Measurements from ENCODE around the gene MFAP4.

Gene MFAP4

DNA sequence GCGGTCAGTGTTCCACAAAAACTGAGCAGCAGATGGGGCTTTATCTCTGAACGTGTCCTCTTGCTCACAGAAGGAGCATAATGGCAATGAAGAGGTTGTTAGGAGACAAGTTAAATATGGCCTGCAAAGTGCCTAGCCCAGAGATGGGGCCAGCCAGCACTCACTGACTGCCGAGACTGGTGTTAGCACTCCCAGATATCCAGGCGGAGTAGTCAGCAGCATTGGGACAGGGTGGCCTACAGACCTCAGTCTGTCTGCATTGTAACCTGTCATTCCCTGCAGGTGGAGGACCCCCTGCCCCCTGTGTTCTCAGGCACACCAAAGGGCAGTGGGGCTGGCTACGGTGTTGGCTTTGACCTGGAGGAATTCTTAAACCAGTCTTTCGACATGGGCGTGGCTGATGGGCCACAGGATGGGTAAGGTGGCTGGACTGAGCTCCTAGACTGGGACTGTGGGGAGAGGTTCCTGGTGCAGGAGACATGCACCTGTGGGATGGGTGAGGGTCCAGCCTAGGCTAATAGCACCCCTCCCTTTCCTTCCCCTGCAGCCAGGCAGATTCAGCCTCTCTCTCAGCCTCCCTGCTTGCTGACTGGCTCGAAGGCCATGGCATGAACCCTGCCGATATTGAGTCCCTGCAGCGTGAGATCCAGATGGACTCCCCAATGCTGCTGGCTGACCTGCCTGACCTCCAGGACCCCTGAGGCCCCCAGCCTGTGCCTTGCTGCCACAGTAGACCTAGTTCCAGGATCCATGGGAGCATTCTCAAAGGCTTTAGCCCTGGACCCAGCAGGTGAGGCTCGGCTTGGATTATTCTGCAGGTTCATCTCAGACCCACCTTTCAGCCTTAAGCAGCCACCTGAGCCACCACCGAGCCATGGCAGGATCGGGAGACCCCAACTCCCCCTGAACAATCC lies 4.2 kb downstream of the MFAP4 start:
- TF ChIP-seq ZBTB7A (IDR thresholded peaks at IDR 0.05; ENCODE audit: low read depth) (no peak), MAX (IDR thresholded peaks at IDR 0.05) (no peak), TCF12 (IDR thresholded peaks at IDR 0.05; ENCODE audit: low read depth) (no peak), FOXM1 (IDR thresholded peaks at IDR 0.05; ENCODE audit: borderline replicate concordance, low read depth) (no peak), CEBPB (IDR thresholded peaks at IDR 0.05) (no peak), CREB1 (IDR thresholded peaks at IDR 0.05; ENCODE audit: low read depth) (no peak), EGR1 (IDR thresholded peaks at IDR 0.05) (no peak), TEAD4 (IDR thresholded peaks at IDR 0.05) (no peak), EP300 (IDR thresholded peaks at IDR 0.05; ENCODE audit: borderline replicate concordance) (no peak), NFIC (IDR thresholded peaks at IDR 0.05) (no peak), TAF1 (IDR thresholded peaks at IDR 0.05; ENCODE audit: low read depth) (no peak), RAD21 (IDR thresholded peaks at IDR 0.05; ENCODE audit: low read depth) (no peak), YY1 (IDR thresholded peaks at IDR 0.05; ENCODE audit: low read depth) (no peak)
- TF ChIP-seq, protein P1, sequence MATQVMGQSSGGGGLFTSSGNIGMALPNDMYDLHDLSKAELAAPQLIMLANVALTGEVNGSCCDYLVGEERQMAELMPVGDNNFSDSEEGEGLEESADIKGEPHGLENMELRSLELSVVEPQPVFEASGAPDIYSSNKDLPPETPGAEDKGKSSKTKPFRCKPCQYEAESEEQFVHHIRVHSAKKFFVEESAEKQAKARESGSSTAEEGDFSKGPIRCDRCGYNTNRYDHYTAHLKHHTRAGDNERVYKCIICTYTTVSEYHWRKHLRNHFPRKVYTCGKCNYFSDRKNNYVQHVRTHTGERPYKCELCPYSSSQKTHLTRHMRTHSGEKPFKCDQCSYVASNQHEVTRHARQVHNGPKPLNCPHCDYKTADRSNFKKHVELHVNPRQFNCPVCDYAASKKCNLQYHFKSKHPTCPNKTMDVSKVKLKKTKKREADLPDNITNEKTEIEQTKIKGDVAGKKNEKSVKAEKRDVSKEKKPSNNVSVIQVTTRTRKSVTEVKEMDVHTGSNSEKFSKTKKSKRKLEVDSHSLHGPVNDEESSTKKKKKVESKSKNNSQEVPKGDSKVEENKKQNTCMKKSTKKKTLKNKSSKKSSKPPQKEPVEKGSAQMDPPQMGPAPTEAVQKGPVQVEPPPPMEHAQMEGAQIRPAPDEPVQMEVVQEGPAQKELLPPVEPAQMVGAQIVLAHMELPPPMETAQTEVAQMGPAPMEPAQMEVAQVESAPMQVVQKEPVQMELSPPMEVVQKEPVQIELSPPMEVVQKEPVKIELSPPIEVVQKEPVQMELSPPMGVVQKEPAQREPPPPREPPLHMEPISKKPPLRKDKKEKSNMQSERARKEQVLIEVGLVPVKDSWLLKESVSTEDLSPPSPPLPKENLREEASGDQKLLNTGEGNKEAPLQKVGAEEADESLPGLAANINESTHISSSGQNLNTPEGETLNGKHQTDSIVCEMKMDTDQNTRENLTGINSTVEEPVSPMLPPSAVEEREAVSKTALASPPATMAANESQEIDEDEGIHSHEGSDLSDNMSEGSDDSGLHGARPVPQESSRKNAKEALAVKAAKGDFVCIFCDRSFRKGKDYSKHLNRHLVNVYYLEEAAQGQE (IDR thresholded peaks at IDR 0.05; ENCODE audit: low read depth), result no peak
- TF ChIP-seq, protein P2, sequence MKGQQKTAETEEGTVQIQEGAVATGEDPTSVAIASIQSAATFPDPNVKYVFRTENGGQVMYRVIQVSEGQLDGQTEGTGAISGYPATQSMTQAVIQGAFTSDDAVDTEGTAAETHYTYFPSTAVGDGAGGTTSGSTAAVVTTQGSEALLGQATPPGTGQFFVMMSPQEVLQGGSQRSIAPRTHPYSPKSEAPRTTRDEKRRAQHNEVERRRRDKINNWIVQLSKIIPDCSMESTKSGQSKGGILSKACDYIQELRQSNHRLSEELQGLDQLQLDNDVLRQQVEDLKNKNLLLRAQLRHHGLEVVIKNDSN (IDR thresholded peaks at IDR 0.05), result no peak

DNA sequence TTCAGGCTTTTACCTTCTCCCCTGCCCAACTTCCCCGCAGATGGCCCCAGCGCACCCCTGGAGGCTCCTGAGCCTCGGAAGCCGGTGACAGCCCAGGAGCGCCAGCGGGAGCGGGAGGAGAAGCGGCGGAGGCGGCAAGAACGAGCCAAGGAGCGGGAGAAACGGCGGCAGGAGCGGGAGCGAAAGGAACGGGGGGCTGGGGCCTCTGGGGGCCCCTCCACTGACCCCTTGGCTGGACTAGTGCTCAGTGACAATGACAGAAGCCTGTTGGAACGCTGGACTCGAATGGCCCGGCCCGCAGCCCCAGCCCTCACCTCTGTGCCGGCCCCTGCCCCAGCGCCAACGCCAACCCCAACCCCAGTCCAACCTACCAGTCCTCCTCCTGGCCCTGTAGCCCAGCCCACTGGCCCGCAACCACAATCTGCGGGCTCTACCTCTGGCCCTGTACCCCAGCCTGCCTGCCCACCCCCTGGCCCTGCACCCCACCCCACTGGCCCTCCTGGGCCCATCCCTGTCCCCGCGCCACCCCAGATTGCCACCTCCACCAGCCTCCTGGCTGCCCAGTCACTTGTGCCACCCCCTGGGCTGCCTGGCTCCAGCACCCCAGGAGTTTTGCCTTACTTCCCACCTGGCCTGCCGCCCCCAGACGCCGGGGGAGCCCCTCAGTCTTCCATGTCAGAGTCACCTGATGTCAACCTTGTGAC lies 5.1 kb downstream of the MFAP4 start:
- TF ChIP-seq NFIC (IDR thresholded peaks at IDR 0.05) (no peak), TEAD4 (IDR thresholded peaks at IDR 0.05) (no peak), MAX (IDR thresholded peaks at IDR 0.05) (no peak), YY1 (IDR thresholded peaks at IDR 0.05; ENCODE audit: low read depth) (no peak), EP300 (IDR thresholded peaks at IDR 0.05; ENCODE audit: borderline replicate concordance) (no peak), TCF12 (IDR thresholded peaks at IDR 0.05; ENCODE audit: low read depth) (no peak)
- TF ChIP-seq, protein P1 (IDR thresholded peaks at IDR 0.05; ENCODE audit: low read depth), result no peak

GRCh38 chr17:19381361-19381740 lies 5.6 kb downstream of the MFAP4 start:
- no peak for TF ChIP-seq MAX (IDR thresholded peaks at IDR 0.05)
- TF ChIP-seq CEBPB (IDR thresholded peaks at IDR 0.05), result no peak
- TF ChIP-seq EGR1 (IDR thresholded peaks at IDR 0.05), result no peak
- no peak for TF ChIP-seq NFIC (IDR thresholded peaks at IDR 0.05)
- TF ChIP-seq, protein P1 (IDR thresholded peaks at IDR 0.05; ENCODE audit: low read depth), result no peak
- TF ChIP-seq TEAD4 (IDR thresholded peaks at IDR 0.05), result no peak
- TF ChIP-seq TCF12 (IDR thresholded peaks at IDR 0.05; ENCODE audit: low read depth), result no peak
- no peak for TF ChIP-seq YY1 (IDR thresholded peaks at IDR 0.05; ENCODE audit: low read depth)
- no peak for TF ChIP-seq TAF1 (IDR thresholded peaks at IDR 0.05; ENCODE audit: low read depth)
- no peak for TF ChIP-seq CREB1 (IDR thresholded peaks at IDR 0.05; ENCODE audit: low read depth)
- TF ChIP-seq RAD21 (IDR thresholded peaks at IDR 0.05; ENCODE audit: low read depth), result no peak
- no peak for TF ChIP-seq FOXM1 (IDR thresholded peaks at IDR 0.05; ENCODE audit: borderline replicate concordance, low read depth)
- TF ChIP-seq ZBTB7A (IDR thresholded peaks at IDR 0.05; ENCODE audit: low read depth), result no peak
- no peak for TF ChIP-seq EP300 (IDR thresholded peaks at IDR 0.05; ENCODE audit: borderline replicate concordance)
- TF ChIP-seq, protein P2 (IDR thresholded peaks at IDR 0.05), result no peak
